Measurements from ENCODE around the gene CELF2.

Gene CELF2

GRCh38 chr10:11046776-11047160 lies 29.1 kb downstream of the CELF2 start:
- no peak for DNase-seq (ENCODE audit: low read depth, low spot score)
- no peak overlapping the region for H3K4me3 ChIP-seq (ENCODE audit: low read length)

DNA sequence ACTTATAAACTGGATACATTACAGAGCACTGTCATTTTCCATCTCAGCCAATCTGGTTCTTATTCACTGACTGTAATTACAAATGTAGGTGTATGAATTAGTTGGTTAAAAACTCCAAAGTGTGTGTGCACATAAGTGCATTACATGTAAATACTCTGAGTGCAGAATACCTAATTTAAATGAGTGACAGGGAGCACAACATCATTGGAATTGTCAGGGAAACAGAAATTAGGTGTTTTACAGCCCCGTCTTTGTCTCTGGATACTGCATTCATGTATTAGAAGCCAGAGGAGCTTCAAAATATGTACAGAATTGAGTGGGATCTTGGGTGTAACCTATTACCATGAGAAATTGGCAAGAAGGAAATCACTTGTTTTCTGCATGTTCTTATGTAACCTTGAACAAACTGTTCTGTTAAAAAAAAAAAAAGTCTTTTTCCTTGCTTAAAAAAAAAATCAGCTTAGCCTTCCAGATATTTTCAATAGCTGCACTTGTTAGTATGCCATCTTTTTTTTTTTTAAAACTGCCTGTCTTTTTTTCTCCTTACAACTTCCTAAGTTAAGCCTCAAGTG lies 31.1 kb downstream of the CELF2 start:
- DNase-seq (ENCODE audit: low read depth, low spot score) = no peak
- H3K4me3 ChIP-seq (ENCODE audit: low read length) = no peak overlapping the region

- no peak for DNase-seq (ENCODE audit: low read depth, low spot score)
- H3K4me3 ChIP-seq (ENCODE audit: low read length) = no peak overlapping the region
These were observed 32.1 kb downstream of the CELF2 start for GRCh38 chr10:11049806-11050205.

DNA sequence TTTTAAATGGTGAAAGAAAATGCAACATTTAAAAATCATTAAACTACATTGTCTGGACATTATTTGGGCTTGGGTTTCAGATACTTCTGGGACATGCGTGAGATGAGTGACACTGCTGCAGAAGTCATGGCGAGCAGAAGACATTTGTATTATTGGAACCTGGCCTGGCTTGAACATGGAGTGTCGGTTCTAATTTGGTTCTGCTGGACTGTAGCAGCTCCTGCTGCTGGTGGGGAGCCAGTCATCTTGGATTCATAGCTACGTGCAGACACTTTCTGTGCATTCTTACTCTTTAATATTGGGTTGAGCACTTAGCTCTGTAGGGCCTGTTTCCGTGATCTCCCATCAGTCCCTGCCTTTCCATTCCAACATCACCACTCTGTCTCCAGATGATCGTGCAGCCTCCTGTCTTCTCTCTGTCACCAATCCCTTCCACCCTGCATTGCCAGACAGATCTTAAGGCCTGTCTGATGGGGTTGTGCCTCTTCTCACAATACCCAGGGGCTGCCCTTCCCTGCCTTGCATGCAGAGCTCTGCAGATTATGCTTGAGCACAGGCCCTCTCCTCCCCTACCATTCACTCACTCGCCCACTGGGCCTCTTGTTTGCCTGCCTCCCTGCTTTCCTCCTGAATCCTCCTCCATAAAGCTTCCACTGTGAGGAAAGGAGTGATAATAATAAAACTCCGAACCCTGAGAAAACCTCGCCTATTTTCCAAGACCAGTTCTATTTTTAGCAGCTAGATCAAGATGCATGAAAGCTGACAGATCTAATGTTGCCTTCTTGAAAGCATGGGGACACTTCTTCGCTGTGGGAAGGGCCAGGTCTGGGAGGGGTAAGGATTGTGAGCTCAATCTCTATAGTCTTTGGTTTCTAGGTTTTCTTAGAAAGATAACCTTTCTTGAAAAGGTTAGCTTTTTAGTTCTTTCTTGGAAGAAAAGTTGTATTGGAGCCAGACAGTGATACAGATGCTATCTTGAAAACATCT lies 32.9 kb downstream of the CELF2 start:
- H3K4me3 ChIP-seq (ENCODE audit: low read length) = no peak overlapping the region
- DNase-seq (ENCODE audit: low read depth, low spot score) = no peak

DNA sequence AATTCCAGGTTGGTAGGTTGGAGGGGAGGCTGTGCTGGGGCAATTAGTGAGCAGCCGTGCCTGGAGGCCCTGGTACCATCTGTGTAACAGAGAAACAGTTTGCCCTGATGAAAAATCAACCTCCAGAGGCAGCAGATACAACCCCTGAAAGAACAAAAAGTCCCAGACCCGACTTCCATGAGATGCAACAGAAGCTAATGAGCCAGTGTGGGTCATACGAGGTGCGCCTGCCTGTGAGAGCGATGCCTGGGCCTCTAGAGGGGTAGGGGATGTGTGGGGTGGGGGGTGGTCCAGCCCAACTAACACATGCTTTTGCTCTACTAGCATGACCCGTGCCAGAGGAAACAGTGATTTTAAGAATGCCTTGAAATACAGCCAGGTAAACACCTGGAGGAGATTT lies 39.3 kb downstream of the CELF2 start:
- no peak overlapping the region for H3K4me3 ChIP-seq (ENCODE audit: low read length)
- DNase-seq (ENCODE audit: low read depth, low spot score) = no peak

DNA sequence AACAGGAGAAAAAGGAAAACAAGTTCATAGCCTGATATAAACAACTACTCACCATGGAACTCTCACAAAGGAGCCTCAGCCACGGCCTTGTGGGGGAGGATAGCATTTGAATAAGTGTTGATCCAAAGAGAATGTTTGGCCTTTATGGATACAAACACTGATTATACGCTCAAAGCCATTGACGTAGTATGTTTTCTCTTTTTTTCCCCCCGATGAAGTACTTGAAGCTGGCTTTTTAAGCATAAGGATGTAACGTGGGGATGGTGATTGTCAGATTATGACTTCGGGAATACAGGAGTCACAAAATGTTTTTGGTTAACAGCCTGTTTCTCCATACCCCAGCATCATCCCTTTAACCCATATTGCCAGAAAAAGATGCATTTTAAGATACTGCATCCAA lies 39.8 kb downstream of the CELF2 start:
- no peak overlapping the region for H3K4me3 ChIP-seq (ENCODE audit: low read length)
- DNase-seq (ENCODE audit: low read depth, low spot score) = no peak

DNA sequence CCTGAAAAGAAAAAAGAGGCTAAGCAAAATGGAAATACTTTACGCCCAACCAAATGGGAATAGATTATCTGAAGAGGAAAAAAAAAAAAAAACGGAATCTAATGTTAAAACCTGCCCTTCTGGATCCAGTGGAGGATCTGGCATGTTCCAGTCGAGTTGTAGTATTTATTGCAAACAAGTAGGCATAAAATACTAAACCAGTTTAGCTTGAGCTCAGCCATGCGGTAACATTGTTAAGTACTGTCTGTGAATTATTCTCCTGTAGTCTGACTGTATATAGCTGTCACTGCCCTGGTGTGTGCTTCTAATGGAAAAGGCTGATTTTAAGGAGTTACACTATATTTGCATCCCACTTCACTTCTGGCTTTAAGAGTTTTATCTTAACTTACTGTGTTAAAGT lies 40.3 kb downstream of the CELF2 start:
- DNase-seq (ENCODE audit: low read depth, low spot score) = no peak
- H3K4me3 ChIP-seq (ENCODE audit: low read length) = no peak overlapping the region

DNA sequence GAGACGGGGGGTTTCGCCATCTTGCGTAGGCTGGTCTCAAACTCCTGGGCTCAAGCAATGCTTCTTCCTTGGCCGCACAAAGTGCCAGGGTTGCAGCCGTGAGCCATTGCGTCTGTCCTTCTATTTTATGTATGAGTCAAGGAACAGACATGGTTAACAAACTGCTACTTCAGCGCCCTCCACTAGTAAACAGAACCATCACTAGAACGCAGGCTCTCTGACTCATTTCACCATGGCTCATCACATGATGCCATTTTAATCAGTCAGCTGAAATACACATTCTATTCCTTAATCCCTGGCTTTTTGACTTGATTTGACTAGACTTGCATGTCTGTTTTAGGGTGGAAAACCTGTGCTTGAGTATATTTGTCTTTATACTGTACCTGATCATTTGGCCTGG lies 41.3 kb downstream of the CELF2 start:
- no peak for DNase-seq (ENCODE audit: low read depth, low spot score)

GRCh38 chr10:11063856-11064255 lies 46.2 kb downstream of the CELF2 start:
- H3K4me3 ChIP-seq (ENCODE audit: low read length) = no peak overlapping the region
- DNase-seq (ENCODE audit: low read depth, low spot score) = no peak

More for the DNA sequence above, 41.3 kb downstream of the CELF2 start:
- no peak overlapping the region for H3K4me3 ChIP-seq (ENCODE audit: low read length)

DNA sequence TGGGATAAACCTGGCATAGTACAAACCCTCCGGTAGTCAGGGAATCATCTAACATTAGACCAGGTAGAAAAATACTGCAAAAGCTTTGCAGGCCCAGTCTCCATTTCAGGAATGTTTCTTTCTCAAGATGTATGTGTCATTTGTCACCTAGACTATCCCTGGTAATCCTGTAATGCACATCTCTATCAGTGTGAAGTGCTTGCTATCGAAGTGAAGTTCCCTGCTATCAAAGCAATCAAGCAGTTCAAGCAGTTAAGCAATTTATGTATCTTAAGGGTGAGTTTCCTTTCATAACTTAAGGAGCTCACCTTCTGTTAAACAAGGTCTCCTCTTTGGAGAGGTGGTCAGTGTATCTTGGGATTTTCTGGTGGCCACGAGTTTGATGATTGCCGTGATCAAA lies 47.2 kb downstream of the CELF2 start:
- no peak overlapping the region for H3K4me3 ChIP-seq (ENCODE audit: low read length)
- DNase-seq (ENCODE audit: low read depth, low spot score) = no peak

DNA sequence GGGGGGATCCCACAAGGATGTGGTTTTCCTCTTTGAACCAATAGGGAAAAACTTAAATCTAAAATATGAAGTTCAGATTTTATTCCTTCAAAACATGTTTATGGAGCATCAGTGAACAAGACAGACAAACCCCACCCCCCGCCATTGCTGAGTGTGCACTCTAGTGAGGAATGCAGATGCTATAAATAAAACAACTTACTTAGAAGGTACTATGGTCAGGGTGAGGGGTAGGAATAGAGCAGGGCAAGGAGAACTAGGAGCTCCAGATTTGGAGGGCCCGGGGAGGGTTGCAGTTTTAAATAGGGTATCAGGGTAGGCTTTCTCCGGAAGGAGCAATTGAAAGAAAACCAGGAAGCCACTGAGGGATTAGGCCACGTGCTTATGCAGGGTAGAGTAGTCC lies 47.9 kb downstream of the CELF2 start:
- DNase-seq (ENCODE audit: low read depth, low spot score) = no peak
- no peak overlapping the region for H3K4me3 ChIP-seq (ENCODE audit: low read length)

- no peak for DNase-seq (ENCODE audit: low read depth, low spot score)
- no peak overlapping the region for H3K4me3 ChIP-seq (ENCODE audit: low read length)
These were observed 48.8 kb downstream of the CELF2 start for GRCh38 chr10:11066520-11066919.

GRCh38 chr10:11068861-11069633 lies 51.4 kb downstream of the CELF2 start:
- DNase-seq (ENCODE audit: low read depth, low spot score) = no peak

DNA sequence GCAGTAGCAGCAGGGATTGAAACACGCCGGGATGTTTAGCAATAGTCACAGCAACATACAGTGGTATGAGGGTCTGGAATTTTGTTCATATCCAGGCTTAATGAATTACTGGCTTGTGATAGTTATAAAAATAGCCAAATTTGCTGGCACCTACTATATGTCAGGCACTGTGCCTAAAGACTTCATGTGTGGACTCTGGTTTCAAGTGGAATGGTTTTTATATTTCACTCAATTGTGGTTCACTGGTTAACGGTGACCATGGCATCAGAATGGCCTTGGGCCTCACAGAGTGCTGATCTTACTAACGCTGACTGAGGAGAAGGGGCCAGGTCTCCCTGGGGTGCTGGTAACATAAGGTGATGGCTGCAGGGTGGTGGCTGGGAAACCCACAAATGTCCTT lies 55.7 kb downstream of the CELF2 start:
- DNase-seq (ENCODE audit: low read depth, low spot score) = no peak
- H3K4me3 ChIP-seq (ENCODE audit: low read length) = no peak overlapping the region

More at GRCh38 chr10:11068861-11069633, 51.4 kb downstream of the CELF2 start:
- H3K4me3 ChIP-seq (ENCODE audit: low read length) = no peak overlapping the region

- no peak overlapping the region for H3K4me3 ChIP-seq (ENCODE audit: low read length)
- no peak for DNase-seq (ENCODE audit: low read depth, low spot score)
These were observed 57.0 kb downstream of the CELF2 start for GRCh38 chr10:11074536-11075267.

DNA sequence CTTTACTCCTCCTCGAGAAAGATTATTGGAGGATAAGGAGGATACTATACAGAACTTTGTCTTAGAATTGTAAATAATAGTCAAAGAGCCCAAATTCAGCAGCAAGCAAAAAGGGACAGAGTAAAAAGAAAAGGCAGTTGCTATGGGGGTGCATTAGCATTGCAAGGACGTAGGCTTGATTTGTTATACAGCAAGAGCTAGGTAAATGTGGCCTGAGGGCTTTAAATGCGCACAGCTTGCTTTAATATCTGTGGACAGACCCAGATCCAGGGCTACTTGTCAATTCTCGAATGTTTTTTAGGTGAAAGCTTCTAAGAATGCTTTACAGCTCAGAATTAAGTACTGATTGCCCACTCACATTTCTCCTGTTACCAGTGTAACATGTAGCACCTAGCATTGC lies 58.5 kb downstream of the CELF2 start:
- DNase-seq (ENCODE audit: low read depth, low spot score) = no peak
- H3K4me3 ChIP-seq (ENCODE audit: low read length) = no peak overlapping the region

GRCh38 chr10:11080564-11080984 lies 62.9 kb downstream of the CELF2 start:
- no peak for DNase-seq (ENCODE audit: low read depth, low spot score)
- no peak overlapping the region for H3K4me3 ChIP-seq (ENCODE audit: low read length)

DNA sequence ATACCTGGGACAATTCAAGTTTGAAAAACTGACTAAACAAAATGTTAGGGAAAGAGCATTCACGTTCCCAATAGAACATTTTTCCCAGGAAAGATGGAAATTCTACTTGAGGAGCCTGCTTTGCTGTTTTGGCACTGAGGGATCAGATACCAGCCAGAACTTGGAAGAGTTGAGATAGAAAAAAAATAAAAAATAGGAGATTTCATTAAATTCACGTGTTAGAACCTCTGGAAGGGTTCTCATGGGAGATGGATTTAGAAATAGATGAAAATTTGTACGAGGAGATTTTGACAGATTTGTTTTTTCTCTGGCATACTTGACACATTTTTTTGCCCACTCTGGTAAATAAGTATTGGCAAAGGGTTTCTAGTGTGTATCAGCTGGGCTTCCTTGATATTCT lies 63.7 kb downstream of the CELF2 start:
- no peak for DNase-seq (ENCODE audit: low read depth, low spot score)
- no peak overlapping the region for H3K4me3 ChIP-seq (ENCODE audit: low read length)

GRCh38 chr10:11082526-11082925 lies 64.9 kb downstream of the CELF2 start:
- H3K4me3 ChIP-seq (ENCODE audit: low read length) = no peak overlapping the region
- no peak for DNase-seq (ENCODE audit: low read depth, low spot score)

All from Jurkat, Clone E6-1 (cell line).